Adrenal gland (tissue), 5 donors: Measurements from ENCODE around the gene PKD1.
"Not testable (repeated sequence)": the region's sequence is repeated elsewhere in the genome, so short reads cannot be mapped to it uniquely, and the experiment has no call there.

Experiments used
- POLR2A ChIP-seq, 2 donors: fragments of 450-650 bp; IDR thresholded peaks; one replicate each; pipeline ENCODE4 v1.6.1; 2017; ENCODE audit warnings: antibody characterized with exemption in 2 of 2, mild to moderate bottlenecking in 2 of 2, moderate library complexity in 1 of 2
- TF ChIP-seq, protein P1 (sequence below), 6 experiments: fragments of 450-650 bp in 4 of 6; fragments of 200-600 bp in 2 of 6; sonication (generic) in 1 of 6; IDR thresholded peaks; 1 replicate in 5 of 6; 2 replicates in 1 of 6; pipeline versions ENCODE4 v1.5.1 to v1.8.0; 2016 to 2021; ENCODE audit warnings: antibody characterized with exemption in 6 of 6, mild to moderate bottlenecking in 2 of 6, moderate library complexity in 1 of 6
- donor health status: DM: no; HTN: no; CAD: no.

GRCh38 chr16:2107121-2107790 lies 28.4 kb downstream of the PKD1 start:
- TF ChIP-seq, protein P1, sequence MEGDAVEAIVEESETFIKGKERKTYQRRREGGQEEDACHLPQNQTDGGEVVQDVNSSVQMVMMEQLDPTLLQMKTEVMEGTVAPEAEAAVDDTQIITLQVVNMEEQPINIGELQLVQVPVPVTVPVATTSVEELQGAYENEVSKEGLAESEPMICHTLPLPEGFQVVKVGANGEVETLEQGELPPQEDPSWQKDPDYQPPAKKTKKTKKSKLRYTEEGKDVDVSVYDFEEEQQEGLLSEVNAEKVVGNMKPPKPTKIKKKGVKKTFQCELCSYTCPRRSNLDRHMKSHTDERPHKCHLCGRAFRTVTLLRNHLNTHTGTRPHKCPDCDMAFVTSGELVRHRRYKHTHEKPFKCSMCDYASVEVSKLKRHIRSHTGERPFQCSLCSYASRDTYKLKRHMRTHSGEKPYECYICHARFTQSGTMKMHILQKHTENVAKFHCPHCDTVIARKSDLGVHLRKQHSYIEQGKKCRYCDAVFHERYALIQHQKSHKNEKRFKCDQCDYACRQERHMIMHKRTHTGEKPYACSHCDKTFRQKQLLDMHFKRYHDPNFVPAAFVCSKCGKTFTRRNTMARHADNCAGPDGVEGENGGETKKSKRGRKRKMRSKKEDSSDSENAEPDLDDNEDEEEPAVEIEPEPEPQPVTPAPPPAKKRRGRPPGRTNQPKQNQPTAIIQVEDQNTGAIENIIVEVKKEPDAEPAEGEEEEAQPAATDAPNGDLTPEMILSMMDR (IDR thresholded peaks at IDR 0.05) = not testable (repeated sequence)
- TF ChIP-seq POLR2A (IDR thresholded peaks at IDR 0.05) = not testable (repeated sequence)
